HG03045 (cell line): ENCODE results near the gene GRK2.

Source experiments
- ATAC-seq: cut with Tn5 transposase; IDR thresholded peaks from one replicate; pipeline ENCODE4 v1.9.1; 2021; ENCODE audit warnings: mild to moderate bottlenecking, moderate library complexity; ENCODE audit not compliant: unreplicated experiment

The GRK2 gene

DNA sequence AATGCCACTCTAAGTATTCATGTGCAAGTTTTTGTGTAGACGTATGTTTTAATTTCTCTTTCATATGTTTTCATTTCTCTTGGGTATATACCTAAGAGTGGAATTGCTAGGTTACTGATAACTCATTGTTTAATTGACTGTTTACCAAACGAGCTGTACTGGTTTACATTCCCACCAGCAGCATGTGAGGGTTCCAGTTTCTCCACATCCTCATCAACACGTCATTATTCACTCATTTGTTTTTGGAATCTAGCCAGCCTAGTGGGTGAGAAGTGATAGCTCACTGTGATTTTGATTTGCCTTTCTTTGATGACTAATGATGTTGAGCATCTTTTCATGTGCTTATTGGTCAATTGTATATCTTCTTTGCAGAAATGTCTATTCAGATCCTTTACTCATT, 26.8 kb downstream of the GRK2 start:
- ATAC-seq, result no peak

DNA sequence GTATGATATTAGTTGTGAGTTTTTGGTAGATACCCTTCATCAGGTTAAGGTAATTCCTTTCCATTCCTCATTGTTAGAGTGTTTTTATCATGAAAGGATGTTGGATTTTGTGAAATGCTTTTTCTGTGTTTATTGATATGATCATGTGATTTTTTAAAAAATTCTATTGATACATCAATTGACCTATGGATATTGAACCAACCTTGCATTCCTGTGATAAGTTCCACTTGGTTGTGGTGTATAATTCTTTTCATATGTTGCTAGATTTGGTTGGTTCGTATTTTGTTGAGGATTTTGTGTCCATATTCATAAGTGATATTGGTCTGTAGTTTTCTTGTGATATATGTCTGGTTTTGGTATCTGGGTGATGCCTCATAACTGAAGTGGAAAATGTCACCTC, 29.6 kb downstream of the GRK2 start:
- no peak for ATAC-seq

- no peak for ATAC-seq
Measured at GRCh38 chr11:67298786-67299185, 32.5 kb downstream of the GRK2 start.

- ATAC-seq, result no peak
Measured at GRCh38 chr11:67299471-67300191, 33.4 kb downstream of the GRK2 start.

GRCh38 chr11:67300256-67300755, 34.0 kb downstream of the GRK2 start:
- no peak for ATAC-seq

DNA sequence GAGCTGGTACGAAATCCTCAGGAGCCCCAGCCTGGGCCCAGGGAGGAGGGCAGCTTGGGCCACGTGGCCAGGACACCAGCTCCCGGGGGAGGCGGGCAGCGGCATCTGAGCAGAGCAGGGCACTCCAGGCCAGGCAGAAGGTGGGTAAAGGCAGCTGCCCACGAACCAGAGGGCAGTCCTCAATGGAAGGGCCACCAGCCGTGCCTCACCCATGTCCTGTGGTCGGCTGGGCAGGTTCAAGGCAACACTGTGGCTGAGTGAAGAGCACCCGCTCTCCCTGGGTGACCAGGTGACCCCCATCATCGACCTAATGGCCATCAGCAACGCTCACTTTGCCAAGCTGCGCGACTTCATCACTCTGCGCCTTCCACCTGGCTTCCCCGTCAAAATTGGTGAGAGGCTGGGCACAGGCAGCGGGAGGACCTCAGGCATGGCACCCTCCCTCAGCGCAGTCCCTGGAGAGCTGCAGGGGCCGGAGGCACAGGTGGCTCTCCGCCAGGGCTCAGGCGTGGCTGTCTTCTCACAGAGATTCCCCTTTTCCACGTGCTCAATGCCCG, 34.6 kb downstream of the GRK2 start:
- no peak for ATAC-seq

DNA sequence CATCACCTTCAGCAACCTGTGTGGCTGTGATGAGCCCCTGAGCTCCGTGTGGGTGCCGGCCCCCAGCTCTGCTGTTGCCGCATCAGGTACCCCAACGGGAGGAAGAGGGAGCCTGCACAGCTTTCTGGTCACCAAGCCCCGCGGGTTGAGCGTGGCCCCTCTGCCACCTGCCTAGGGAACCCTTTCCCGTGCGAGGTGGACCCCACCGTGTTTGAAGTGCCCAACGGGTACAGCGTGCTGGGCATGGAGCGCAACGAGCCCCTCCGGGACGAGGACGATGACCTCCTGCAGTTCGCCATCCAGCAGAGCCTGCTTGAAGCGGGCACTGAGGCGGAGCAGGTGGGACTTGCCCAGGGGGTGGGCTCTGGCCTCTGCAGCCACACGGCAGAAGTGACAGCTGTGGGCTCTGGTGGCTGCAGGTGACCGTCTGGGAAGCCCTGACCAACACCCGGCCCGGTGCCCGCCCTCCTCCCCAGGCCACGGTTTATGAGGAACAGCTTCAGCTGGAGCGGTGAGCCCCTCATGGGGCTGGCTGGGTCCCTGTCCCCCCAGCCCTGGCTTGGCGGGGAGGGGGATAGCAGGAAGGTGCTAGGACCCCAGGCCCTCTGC, 35.1 kb downstream of the GRK2 start:
- ATAC-seq, result no peak

- no peak for ATAC-seq
Measured at GRCh38 chr11:67301951-67302516, 35.8 kb downstream of the GRK2 start.

GRCh38 chr11:67302571-67303131, 36.4 kb downstream of the GRK2 start:
- no peak for ATAC-seq

DNA sequence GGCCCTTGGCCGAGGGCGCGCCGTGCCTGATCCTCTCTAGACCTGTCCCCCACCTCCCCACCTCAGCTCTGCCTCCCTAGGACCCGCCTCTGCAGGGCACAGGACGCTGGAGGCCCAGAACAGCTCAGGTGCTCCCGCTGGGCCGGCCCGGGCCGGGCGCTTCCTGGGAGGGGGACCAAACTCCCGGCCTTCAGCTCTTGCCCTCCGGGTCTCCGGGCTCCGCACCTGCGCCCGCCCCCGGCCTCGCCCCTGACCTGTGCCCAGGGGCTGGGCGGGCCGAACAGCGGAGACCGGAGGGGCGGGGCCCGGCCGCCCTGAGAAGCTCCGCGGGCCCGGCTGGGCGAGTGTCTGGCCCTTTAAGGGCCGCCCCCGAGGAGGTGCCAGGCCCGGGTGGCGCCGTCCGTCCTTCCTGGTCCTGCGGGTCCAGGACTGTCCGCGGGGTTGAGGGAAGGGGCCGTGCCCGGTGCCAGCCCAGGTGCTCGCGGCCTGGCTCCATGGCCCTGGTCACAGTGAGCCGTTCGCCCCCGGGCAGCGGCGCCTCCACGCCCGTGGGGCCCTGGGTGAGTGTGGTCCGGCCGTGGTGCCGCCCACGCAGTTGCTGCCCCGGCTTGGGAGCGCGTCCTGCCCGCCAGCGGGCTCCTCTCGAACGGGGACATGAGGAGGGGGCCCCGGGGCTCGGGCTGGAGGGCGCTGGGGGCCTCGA, 37.0 kb downstream of the GRK2 start, which contains the start of gene SSH3:
TSS of gene SSH3 (plus strand) at position 399 of the 703 bp plus-strand sequence. CDS start at position 495, 96 bp downstream.
- no peak for ATAC-seq

DNA sequence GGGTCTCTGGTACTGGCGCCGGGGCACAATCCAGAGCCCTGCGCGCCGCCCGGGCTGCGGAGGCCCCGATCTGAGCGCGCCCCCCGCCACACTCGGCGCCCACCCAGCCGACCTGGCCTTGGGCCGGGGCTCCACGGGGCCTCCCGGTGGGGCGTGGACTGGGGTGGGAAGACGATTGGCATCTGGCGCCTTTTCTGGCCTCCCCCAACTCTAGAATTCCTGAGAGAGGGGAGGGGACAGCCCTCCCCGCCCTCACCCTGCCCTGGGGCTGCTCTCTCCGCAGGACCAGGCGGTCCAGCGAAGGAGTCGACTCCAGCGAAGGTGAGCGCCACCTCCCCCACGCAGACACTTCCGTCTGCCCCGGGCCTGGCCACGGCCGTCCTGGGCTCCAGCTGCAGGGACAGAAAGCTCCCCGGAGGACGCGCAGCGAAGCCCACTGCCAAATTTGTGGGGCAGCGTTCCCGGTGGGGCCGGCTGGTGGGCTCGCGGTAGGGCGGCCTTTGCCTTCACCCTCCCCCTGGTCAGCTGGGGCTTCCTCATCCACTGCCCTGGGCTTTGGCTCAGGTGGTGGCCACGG, 37.6 kb downstream of the GRK2 start:
- ATAC-seq, result no peak

DNA sequence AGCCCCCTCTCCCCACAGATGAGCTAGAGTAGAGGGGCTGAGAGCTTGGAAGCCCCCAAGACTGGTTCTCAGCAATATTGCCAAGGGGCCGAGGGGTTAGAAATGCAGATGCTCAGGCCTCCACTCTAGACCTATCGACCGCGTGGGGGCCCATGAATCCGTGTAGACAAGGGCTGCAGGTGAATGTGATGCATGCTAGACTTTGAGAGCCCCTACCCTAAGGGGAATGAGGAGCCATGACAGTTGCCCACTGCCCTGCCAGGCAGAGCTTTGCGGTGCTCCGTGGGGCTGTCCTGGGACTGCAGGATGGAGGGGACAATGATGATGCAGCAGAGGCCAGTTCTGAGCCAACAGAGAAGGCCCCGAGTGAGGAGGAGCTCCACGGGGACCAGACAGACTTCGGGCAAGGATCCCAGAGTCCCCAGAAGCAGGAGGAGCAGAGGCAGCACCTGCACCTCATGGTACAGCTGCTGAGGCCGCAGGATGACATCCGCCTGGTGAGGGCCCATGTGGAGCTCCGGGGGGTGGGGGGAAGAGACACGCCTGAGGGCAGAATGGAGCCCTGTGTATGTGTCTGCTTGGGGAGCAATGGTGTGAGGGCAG, 38.3 kb downstream of the GRK2 start:
- ATAC-seq, result no peak

- ATAC-seq, result no peak
Measured at GRCh38 chr11:67306769-67307544, 40.7 kb downstream of the GRK2 start.

- no peak for ATAC-seq
Measured at GRCh38 chr11:67307545-67308001, 41.3 kb downstream of the GRK2 start.

GRCh38 chr11:67308031-67308866, 42.0 kb downstream of the GRK2 start:
- no peak for ATAC-seq

DNA sequence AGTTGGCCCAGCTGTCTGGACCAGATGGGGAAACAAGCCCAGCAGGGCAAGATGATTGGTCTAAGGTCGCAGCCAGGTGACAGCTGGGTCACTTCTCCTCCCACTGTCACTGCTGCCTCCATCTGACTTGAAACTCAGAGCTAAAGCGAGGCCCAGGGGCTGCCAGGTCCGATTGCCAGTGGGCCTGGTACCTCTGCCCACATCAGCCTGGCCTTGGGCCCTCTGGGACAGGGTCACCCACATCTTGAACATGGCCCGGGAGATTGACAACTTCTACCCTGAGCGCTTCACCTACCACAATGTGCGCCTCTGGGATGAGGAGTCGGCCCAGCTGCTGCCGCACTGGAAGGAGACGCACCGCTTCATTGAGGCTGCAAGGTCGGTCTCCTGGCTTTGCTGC, 42.9 kb downstream of the GRK2 start:
- ATAC-seq, result no peak

DNA sequence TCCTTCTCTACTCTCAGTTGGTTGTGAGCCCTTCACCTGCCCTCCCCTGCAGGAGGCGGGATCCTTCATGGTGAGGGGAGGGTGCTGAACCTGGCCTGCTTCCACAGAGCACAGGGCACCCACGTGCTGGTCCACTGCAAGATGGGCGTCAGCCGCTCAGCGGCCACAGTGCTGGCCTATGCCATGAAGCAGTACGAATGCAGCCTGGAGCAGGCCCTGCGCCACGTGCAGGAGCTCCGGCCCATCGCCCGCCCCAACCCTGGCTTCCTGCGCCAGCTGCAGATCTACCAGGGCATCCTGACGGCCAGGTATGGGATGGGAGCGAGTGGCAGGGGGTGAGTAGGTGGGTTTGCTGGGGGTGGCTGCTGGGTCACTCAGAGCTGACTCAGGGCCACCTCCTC, 43.4 kb downstream of the GRK2 start:
- no peak for ATAC-seq
